ENCODE data around the gene FILIP1. TPM values are rescaled to one million over a fixed set of nuclear protein-coding genes. Genes with fewer than 3 reads are reported as not detected.

The FILIP1 gene
- total and polyA plus RNA-seq, 2 of the 4 experiments (the other 2 are of a cell fraction) = under 0.01 to 0.03 TPM

Small RNA genes lying within 50 kb of the gene (microRNA-seq; reads per million reads assigned to microRNA genes)
- 0 reads per million in 2 experiments for gene MIR4463 (ENCODE audit: insufficient read depth in 1 of 2, insufficient read length in 1 of 2, unreplicated experiment in 1 of 2)
- gene RF00012 (ENCODE audit: insufficient read depth, insufficient read length) = not detected
- gene RNU1-34P (ENCODE audit: insufficient read depth, insufficient read length) = not detected

Small RNA genes lying within 50 kb of the gene (small RNA-seq; reads per million reads assigned to genes)
- gene MIR4463 (0 reads per million in 5 experiments), gene RF00012 (0 to 0.04 (median 0) reads per million in 5 experiments), gene RNU1-34P (0 to 14.5 (median 0.61) reads per million in 5 experiments)

Other genes starting within 250 kb of the FILIP1 start
- gene COX7A2, start 250.0 kb downstream of the FILIP1 start, total RNA-seq (2012; rRNA removed) = 85.8 and 776 TPM in 2 replicates
- 174 and 185 TPM in 2 replicates for gene COX7A2, start 250.0 kb downstream of the FILIP1 start, polyA plus RNA-seq (2012; rRNA removed)
- 111 and 206 TPM in 2 replicates for gene TMEM30A, start 209.0 kb downstream of the FILIP1 start, total RNA-seq (2012; rRNA removed)
- 35.0 and 48.5 TPM in 2 replicates for gene TMEM30A, start 209.0 kb downstream of the FILIP1 start, polyA plus RNA-seq (2012; rRNA removed)
- 25.8 and 48.3 TPM in 2 replicates for gene SENP6, start 108.1 kb upstream of the FILIP1 start, total RNA-seq (2012; rRNA removed)
- 16.9 and 23.1 TPM in 2 replicates for gene SENP6, start 108.1 kb upstream of the FILIP1 start, polyA plus RNA-seq (2012; rRNA removed)

Measured in IMR-90 (cell line).